GM21825 (cell line): Measurements from ENCODE around the gene CD33.

Source experiments
- ATAC-seq: cut with Tn5 transposase; IDR thresholded peaks from one replicate; pipeline ENCODE4 v1.9.1; 2021; ENCODE audit warnings: mild to moderate bottlenecking, moderate library complexity; ENCODE audit not compliant: unreplicated experiment

CD33 gene

GRCh38 chr19:51258165-51259160 lies 33.6 kb downstream of the CD33 start:
- ATAC-seq = no peak

- ATAC-seq = no peak
Measured at GRCh38 chr19:51259348-51260245, 34.7 kb downstream of the CD33 start.

- ATAC-seq = no peak
Measured at GRCh38 chr19:51263808-51264207, 38.9 kb downstream of the CD33 start.

GRCh38 chr19:51271067-51271466 lies 46.2 kb downstream of the CD33 start:
- ATAC-seq = no peak

- no peak for ATAC-seq
Measured at GRCh38 chr19:51272183-51272810, 47.4 kb downstream of the CD33 start.

- ATAC-seq = no peak
Measured at GRCh38 chr19:51274049-51274770, 49.3 kb downstream of the CD33 start.

- no peak for ATAC-seq
Measured at GRCh38 chr19:51277112-51277511, 52.2 kb downstream of the CD33 start.

- no peak for ATAC-seq
Measured at GRCh38 chr19:51282335-51282734, 57.5 kb downstream of the CD33 start.

GRCh38 chr19:51285682-51286081 lies 60.8 kb downstream of the CD33 start:
- no peak for ATAC-seq
